Trophoblast cell (in vitro differentiated cells and primary cell): ENCODE measurements around the gene PLCH2.

Experiments used
- DNase-seq, 2 donors: peaks; one replicate each; pipeline ENCODE4 v3.0.0-alpha.2; 2016
- H2AFZ ChIP-seq: 2 replicates; pipeline ENCODE4 v1.6.1; 2013; ENCODE audit warnings: low read length, moderate library complexity, mild to moderate bottlenecking; ENCODE audit not compliant: insufficient read depth, poor library complexity
- H2AK5ac ChIP-seq: 2 replicates; pipeline ENCODE4 v1.6.1; 2013; ENCODE audit warnings: mild to moderate bottlenecking, low read length
- H2BK120ac ChIP-seq: 2 replicates; pipeline ENCODE4 v1.6.1; 2013; ENCODE audit warnings: low read length, mild to moderate bottlenecking, moderate library complexity; ENCODE audit not compliant: insufficient read depth, poor library complexity
- H2BK12ac ChIP-seq: 2 replicates; pipeline ENCODE4 v1.6.1; 2013; ENCODE audit warnings: mild to moderate bottlenecking, low read length, moderate library complexity
- H2BK5ac ChIP-seq: 2 replicates; pipeline ENCODE4 v1.6.1; 2013; ENCODE audit warnings: low read length, low read depth, moderate library complexity, mild to moderate bottlenecking; ENCODE audit not compliant: poor library complexity
- H3K14ac ChIP-seq: 2 replicates; pipeline ENCODE4 v1.6.1; 2013; ENCODE audit warnings: mild to moderate bottlenecking, low read length
- H3K18ac ChIP-seq: 2 replicates; pipeline ENCODE4 v1.6.1; 2013; ENCODE audit warnings: mild to moderate bottlenecking, low read length
- H3K23ac ChIP-seq: 2 replicates; pipeline ENCODE4 v1.6.1; 2013; ENCODE audit warnings: low read length
- H3K27ac ChIP-seq: 2 replicates; pipeline ENCODE4 v1.5.1; 2013; ENCODE audit warnings: low read depth, mild to moderate bottlenecking, inconsistent platforms, low read length, moderate library complexity
- H3K27me3 ChIP-seq: 2 replicates; pipeline ENCODE4 v1.6.1; 2013; ENCODE audit warnings: inconsistent platforms, mild to moderate bottlenecking, low read length, moderate library complexity; ENCODE audit not compliant: insufficient read depth
- H3K36me3 ChIP-seq, 2 experiments: 1 replicate in 1 of 2; 2 replicates in 1 of 2; pipeline ENCODE4 v1.6.1; 2013; ENCODE audit warnings: low read length in 2 of 2, mild to moderate bottlenecking in 2 of 2, moderate library complexity in 1 of 2; ENCODE audit not compliant: insufficient read depth in 2 of 2, control insufficient read depth in 1 of 2
- H3K4ac ChIP-seq: 2 replicates; pipeline ENCODE4 v1.6.1; 2013; ENCODE audit warnings: low read depth, mild to moderate bottlenecking, low read length, moderate library complexity
- H3K4me1 ChIP-seq, 2 experiments: 1 replicate in 1 of 2; 2 replicates in 1 of 2; pipeline ENCODE4 v1.6.1; 2013; ENCODE audit warnings: low read length in 2 of 2, mild to moderate bottlenecking in 2 of 2, moderate library complexity in 1 of 2; ENCODE audit not compliant: insufficient read depth in 2 of 2, control insufficient read depth in 1 of 2
- H3K4me2 ChIP-seq: 2 replicates; pipeline ENCODE4 v1.6.1; 2013; ENCODE audit warnings: inconsistent platforms, mild to moderate bottlenecking, low read length, moderate library complexity
- H3K4me3 ChIP-seq: 2 replicates; pipeline ENCODE4 v1.5.1; 2013; ENCODE audit warnings: mild to moderate bottlenecking, low read depth, low read length, inconsistent platforms
- H3K79me1 ChIP-seq: one replicate; pipeline ENCODE4 v1.6.1; 2013; ENCODE audit warnings: low read length
- H3K79me2 ChIP-seq: 2 replicates; pipeline ENCODE4 v1.6.1; 2013; ENCODE audit warnings: low read length, mild to moderate bottlenecking; ENCODE audit not compliant: control insufficient read depth, insufficient read depth, poor library complexity
- H3K9ac ChIP-seq: 2 replicates; pipeline ENCODE4 v1.6.1; 2013; ENCODE audit warnings: mild to moderate bottlenecking, low read length
- H3K9me3 ChIP-seq: 2 replicates; pipeline ENCODE4 v1.6.1; 2013; ENCODE audit warnings: low read depth, mild to moderate bottlenecking, control low read depth, inconsistent platforms, low read length; ENCODE audit not compliant: insufficient read depth
- H4K12ac ChIP-seq: 2 replicates; pipeline ENCODE4 v1.6.1; 2013; ENCODE audit warnings: low read depth, mild to moderate bottlenecking, low read length, moderate library complexity
- H4K8ac ChIP-seq: 2 replicates; pipeline ENCODE4 v1.6.1; 2013; ENCODE audit warnings: low read depth, mild to moderate bottlenecking, low read length, moderate library complexity
- H4K91ac ChIP-seq: one replicate; pipeline ENCODE4 v1.6.1; 2013; ENCODE audit warnings: low read depth, mild to moderate bottlenecking, low read length, moderate library complexity
- WGBS: extraction: QIAGEN DNeasy Blood & Tissue Kit; methylation state at CpG from one replicate; pipeline ENCODE4 v1.1.7; 2013; ENCODE audit warnings: missing lambda C conversion rate; ENCODE audit not compliant: insufficient read length, insufficient coverage; ENCODE audit errors: extremely low coverage; 5-methylcytosine and 5-hydroxymethylcytosine counted together

Gene PLCH2

DNA sequence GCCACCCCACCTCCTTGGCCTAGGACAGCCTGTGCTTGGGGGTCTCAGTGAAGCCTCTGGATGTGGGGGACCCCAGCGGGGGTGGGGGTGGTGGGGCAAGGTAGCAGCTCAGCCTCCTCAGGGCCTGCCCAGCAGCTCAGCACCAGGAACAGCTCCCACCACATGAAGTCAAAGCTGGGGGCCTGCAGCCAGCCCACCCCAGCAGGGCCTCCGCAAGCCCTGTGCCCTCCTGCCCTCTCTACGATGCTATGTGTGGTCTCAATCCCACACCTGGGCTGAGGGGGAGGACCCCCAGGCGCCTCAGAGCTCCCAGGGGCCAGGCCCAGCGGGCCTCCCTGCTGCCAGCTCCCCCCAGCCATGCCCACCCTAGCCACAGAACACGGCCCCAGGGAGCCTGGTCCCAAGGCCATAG, 31.7 kb downstream of the PLCH2 start:
- Histone ChIP-seq H4K91ac (no peak overlapping the region), H3K9ac (no peak overlapping the region)

GRCh38 chr1:2508180-2508579, 32.1 kb downstream of the PLCH2 start:
- Histone ChIP-seq H3K4me2 (no peak overlapping the region), H4K12ac (no peak overlapping the region), H3K4me1 (no peaks in the 10 kb centered on the region), H2AFZ (no peak overlapping the region), H3K4me3 (peak overlapping the region; percentile 5), H3K79me2 (no peaks in the 10 kb centered on the region), H3K27me3 (no peaks in the 10 kb centered on the region), H3K4ac (no peak overlapping the region), H3K9me3 (peaks cover 2% of the 10 kb centered on the region), H2BK12ac (no peak overlapping the region), H3K14ac (no peak overlapping the region), H3K79me1 (no peaks in the 10 kb centered on the region), H3K18ac (no peak overlapping the region), H3K23ac (no peak overlapping the region), H4K8ac (no peak overlapping the region), H3K27ac (no peak overlapping the region), H2BK120ac (no peak overlapping the region), H3K36me3 (peaks cover 52 to 57% of the 10 kb centered on the region in 2 experiments), H2BK5ac (no peak overlapping the region), H3K9ac (no peak overlapping the region), H4K91ac (no peak overlapping the region), H2AK5ac (no peak overlapping the region)
- DNase-seq: no peak
- WGBS: no CpG with 5 or more reads among the region's 24 CpGs

More for the DNA sequence above, 31.7 kb downstream of the PLCH2 start:
- Histone ChIP-seq H3K4me2 (no peak overlapping the region), H4K8ac (no peak overlapping the region), H2BK120ac (no peak overlapping the region), H3K23ac (no peak overlapping the region), H3K4ac (no peak overlapping the region), H3K27ac (no peak overlapping the region), H3K79me1 (no peaks in the 10 kb centered on the region), H3K27me3 (no peaks in the 10 kb centered on the region), H3K4me1 (no peaks in the 10 kb centered on the region), H2AK5ac (no peak overlapping the region), H3K79me2 (no peaks in the 10 kb centered on the region), H3K9me3 (peaks cover 2% of the 10 kb centered on the region), H4K12ac (no peak overlapping the region), H2BK5ac (no peak overlapping the region), H2BK12ac (no peak overlapping the region), H2AFZ (no peak overlapping the region), H3K14ac (no peak overlapping the region), H3K4me3 (peak overlapping the region; percentile 5), H3K18ac (no peak overlapping the region), H3K36me3 (peaks cover 48 to 53% of the 10 kb centered on the region in 2 experiments)
- no peak for DNase-seq
- WGBS: no CpG with 5 or more reads among the region's 6 CpGs

- DNase-seq: peak in 1 of 2 donors; percentile 15
- Histone ChIP-seq H3K79me1 (no peaks in the 10 kb centered on the region), H3K18ac (no peak overlapping the region), H4K91ac (no peak overlapping the region), H3K4me1 (no peaks in the 10 kb centered on the region), H2BK5ac (no peak overlapping the region), H2BK120ac (no peak overlapping the region), H3K9ac (no peak overlapping the region), H3K4ac (no peak overlapping the region), H2BK12ac (no peak overlapping the region), H3K36me3 (peaks cover 58 to 63% of the 10 kb centered on the region in 2 experiments), H3K9me3 (no peaks in the 10 kb centered on the region), H4K8ac (no peak overlapping the region), H3K27ac (no peak overlapping the region), H3K14ac (no peak overlapping the region), H3K79me2 (no peaks in the 10 kb centered on the region), H3K27me3 (no peaks in the 10 kb centered on the region), H4K12ac (no peak overlapping the region), H2AFZ (no peak overlapping the region), H3K4me2 (no peak overlapping the region), H3K23ac (no peak overlapping the region), H3K4me3 (no peak overlapping the region), H2AK5ac (no peak overlapping the region)
- no CpG with 5 or more reads among the region's 29 CpGs for WGBS
These were observed 32.7 kb downstream of the PLCH2 start for GRCh38 chr1:2508751-2509150.

DNA sequence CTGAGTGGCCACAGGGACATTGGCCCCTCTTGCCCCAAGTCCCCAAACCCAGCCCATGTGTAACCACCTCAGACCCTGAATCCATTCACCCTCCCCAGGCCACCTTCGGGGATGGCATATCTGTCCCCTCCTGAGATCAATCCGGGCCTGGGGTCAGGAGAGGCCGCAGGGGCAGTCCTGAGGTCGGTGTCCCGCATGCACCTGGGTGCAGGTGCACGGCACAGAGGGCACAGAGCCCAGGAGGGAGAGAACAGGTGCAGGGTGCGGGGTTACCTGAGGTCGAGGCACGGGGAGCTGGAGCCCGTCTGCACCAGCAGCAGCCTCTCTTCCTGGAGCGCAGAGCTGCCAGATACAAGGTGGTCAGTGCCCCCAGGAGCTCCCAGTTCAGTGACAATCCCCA, 33.5 kb downstream of the PLCH2 start:
- WGBS: no CpG with 5 or more reads among the region's 11 CpGs
- no peaks in the 10 kb centered on the region for H3K79me1 ChIP-seq
- H4K12ac ChIP-seq: no peak overlapping the region
- no peak overlapping the region for H3K4ac ChIP-seq
- H3K14ac ChIP-seq: no peak overlapping the region
- H3K27ac ChIP-seq: no peak overlapping the region
- H2AFZ ChIP-seq: no peak overlapping the region
- no peak overlapping the region for H4K91ac ChIP-seq
- no peak overlapping the region for H3K18ac ChIP-seq
- peaks cover 2% of the 10 kb centered on the region for H3K9me3 ChIP-seq
- no peak overlapping the region for H3K23ac ChIP-seq
- DNase-seq: no peak
- H3K4me2 ChIP-seq: no peak overlapping the region
- H3K79me2 ChIP-seq: no peaks in the 10 kb centered on the region
- no peak overlapping the region for H2BK120ac ChIP-seq
- H4K8ac ChIP-seq: no peak overlapping the region
- no peak overlapping the region for H2BK12ac ChIP-seq
- no peaks in the 10 kb centered on the region for H3K4me1 ChIP-seq
- H3K27me3 ChIP-seq: no peaks in the 10 kb centered on the region
- no peak overlapping the region for H3K4me3 ChIP-seq
- H2AK5ac ChIP-seq: no peak overlapping the region
- peaks cover 64 to 69% of the 10 kb centered on the region in 2 experiments for H3K36me3 ChIP-seq
- no peak overlapping the region for H2BK5ac ChIP-seq
- H3K9ac ChIP-seq: no peak overlapping the region
